HG03175 (cell line): ENCODE measurements around the gene CSNK2A1.
"Not testable (repeated sequence)": the region's sequence is repeated elsewhere in the genome, so short reads cannot be mapped to it uniquely, and the experiment has no call there.

ENCODE experiments used
- ATAC-seq: cut with Tn5 transposase; IDR thresholded peaks from one replicate; pipeline ENCODE4 v1.9.1; 2021; ENCODE audit warnings: mild to moderate bottlenecking, moderate library complexity; ENCODE audit not compliant: unreplicated experiment

CSNK2A1 gene

GRCh38 chr20:543369-544152 lies at the start of gene CSNK2A1:
Gene CSNK2A1 (minus strand): TSS chr20:543790. CDS start chr20:508551, 35,239 bp downstream.
- peak; percentile 95 for ATAC-seq

GRCh38 chr20:592506-592905 lies 48.9 kb upstream of the CSNK2A1 start:
- no peak for ATAC-seq

- ATAC-seq, result no peak
These were observed 48.4 kb upstream of the CSNK2A1 start for GRCh38 chr20:591941-592340.

- no peak for ATAC-seq
These were observed 45.5 kb upstream of the CSNK2A1 start for GRCh38 chr20:588932-589672.

GRCh38 chr20:588476-588875 lies 44.9 kb upstream of the CSNK2A1 start:
- no peak for ATAC-seq

GRCh38 chr20:584971-585301 lies 41.3 kb upstream of the CSNK2A1 start:
- no peak for ATAC-seq

GRCh38 chr20:584161-584970 lies 40.8 kb upstream of the CSNK2A1 start:
- ATAC-seq, result no peak

GRCh38 chr20:582204-582603 lies 38.6 kb upstream of the CSNK2A1 start:
- no peak for ATAC-seq

- ATAC-seq, result not testable (repeated sequence)
These were observed 35.5 kb upstream of the CSNK2A1 start for GRCh38 chr20:578940-579690.

GRCh38 chr20:577167-577791 lies 33.7 kb upstream of the CSNK2A1 start:
- ATAC-seq, result no peak

- no peak for ATAC-seq
These were observed 32.6 kb upstream of the CSNK2A1 start for GRCh38 chr20:576156-576555.

GRCh38 chr20:575230-575629 lies 31.6 kb upstream of the CSNK2A1 start:
- ATAC-seq, result no peak

GRCh38 chr20:574297-574942 lies 30.8 kb upstream of the CSNK2A1 start:
- no peak for ATAC-seq

- ATAC-seq, result no peak
These were observed 30.1 kb upstream of the CSNK2A1 start for GRCh38 chr20:573414-574296.

- ATAC-seq, result no peak
These were observed 29.1 kb upstream of the CSNK2A1 start for GRCh38 chr20:572727-573126.

GRCh38 chr20:571754-572441 lies 28.3 kb upstream of the CSNK2A1 start:
- no peak for ATAC-seq

- no peak for ATAC-seq
These were observed 25.3 kb upstream of the CSNK2A1 start for GRCh38 chr20:568673-569415.
